Spleen (tissue), 11 donors: ENCODE measurements around the gene ABCA8. TPM values are rescaled to one million over a fixed set of nuclear protein-coding genes. Genes with fewer than 3 reads are reported as not detected.

ENCODE experiments used
- DNase-seq: peaks from one replicate; pipeline ENCODE4 v3.0.0-alpha.2; 2020
- H3K27ac ChIP-seq, 8 donors: fragments of 200-600 bp; sonication (generic) in 7 of 8; 1 replicate in 4 of 8; 2 replicates in 4 of 8; pipeline versions ENCODE4 v1.5.0 to v1.8.0; 2016 to 2021; ENCODE audit warnings: inconsistent platforms in 4 of 8, mild to moderate bottlenecking in 4 of 8, moderate library complexity in 1 of 8
- H3K27me3 ChIP-seq, 7 donors: fragments of 200-600 bp; sonication (generic) in 6 of 7; replicated peaks in 1 of 7; 1 replicate in 4 of 7; 2 replicates in 3 of 7; pipeline versions ENCODE4 v1.5.0 to v1.8.0; 2016 to 2021; ENCODE audit warnings: inconsistent platforms in 3 of 7, mild to moderate bottlenecking in 1 of 7
- H3K36me3 ChIP-seq, 6 donors: fragments of 200-600 bp; sonication (generic) in 5 of 6; 1 replicate in 4 of 6; 2 replicates in 2 of 6; pipeline versions ENCODE4 v1.5.0 to v1.8.0; 2016 to 2021; ENCODE audit warnings: inconsistent platforms in 2 of 6
- H3K4me1 ChIP-seq, 6 donors: fragments of 200-600 bp; sonication (generic) in 5 of 6; 1 replicate in 3 of 6; 2 replicates in 3 of 6; pipeline versions ENCODE4 v1.5.0 to v1.8.0; 2016 to 2021; ENCODE audit warnings: inconsistent platforms in 3 of 6
- H3K4me3 ChIP-seq, 8 donors: fragments of 200-600 bp; sonication (generic) in 7 of 8; 1 replicate in 4 of 8; 2 replicates in 4 of 8; pipeline versions ENCODE4 v1.5.0 to v1.8.0; 2016 to 2021; ENCODE audit warnings: inconsistent platforms in 4 of 8, mild to moderate bottlenecking in 4 of 8, moderate library complexity in 2 of 8
- H3K9me3 ChIP-seq, 8 donors: fragments of 200-600 bp; sonication (generic) in 7 of 8; 1 replicate in 4 of 8; 2 replicates in 4 of 8; pipeline versions ENCODE4 v1.5.0 to v1.8.0; 2016 to 2021; ENCODE audit warnings: inconsistent platforms in 4 of 8
- POLR2A ChIP-seq, 3 donors: fragments of 450-650 bp; IDR thresholded peaks; one replicate each; pipeline ENCODE4 v1.5.1; 2017; ENCODE audit warnings: antibody characterized with exemption in 3 of 3, mild to moderate bottlenecking in 1 of 3
- POLR2AphosphoS5 ChIP-seq, 3 donors: sonication (generic); formaldehyde crosslinking; IDR thresholded peaks; one replicate each; pipeline ENCODE4 v1.5.1; 2017; ENCODE audit warnings: antibody characterized with exemption in 3 of 3
- WGBS, 5 donors: extraction: QIAGEN DNeasy Blood & Tissue Kit in 3 of 5; methylation state at CpG; one replicate each; pipeline versions ENCODE4 v1.1.5 to v1.1.7; 2013 to 2018; 5-methylcytosine and 5-hydroxymethylcytosine counted together
- intact Hi-C: fragments of 100-400 bp; cut with DNase I; formaldehyde crosslinking; loops from one replicate; pipeline ENCODE4 v1.15.0; 2023; ENCODE audit warnings: low total_unique reads
- polyA plus RNA-seq, 3 donors: library from polyadenylated mRNA; stranded (reverse); fragments of 200-250 nt; gene quantifications; one replicate each; pipeline ENCODE4 v1.2.1, GENCODE V29; 2013
- total RNA-seq, 7 donors: library from RNA; depleted of rRNA in 3 of 7; stranded (reverse); fragments of >200 nt in 3 of 7; fragmentation: NEBNext Ultra II Directional in 4 of 7; extraction: Animal tissue kit (Norgen Biotek cat#: 25700) in 4 of 7; gene quantifications; one replicate each; pipeline versions ENCODE4 v1.1.0 to v1.2.1, GENCODE V29; 2016 to 2021
- TF ChIP-seq, protein P1 (sequence below), 11 experiments: fragments of 200-600 bp in 7 of 11; fragments of 450-650 bp in 4 of 11; sonication (generic) in 4 of 11; IDR thresholded peaks in 8 of 11; conservative IDR thresholded peaks in 3 of 11; 1 replicate in 7 of 11; 2 replicates in 4 of 11; pipeline versions ENCODE4 v1.4.0 to v1.8.0; 2016 to 2021; ENCODE audit warnings: antibody characterized with exemption in 11 of 11, inconsistent platforms in 4 of 11, mild to moderate bottlenecking in 1 of 11
- donor health status: healthy with polysubstance abuse.
- donor health status: DM: no; HTN: no; CAD: no; lungs with moderate emphysema.
- donor health status: DM: no; HTN: no; CAD: no.
- donor health status: Bipolar disorder and iron deficiency.
- donor health status: healthy.
- donor health status: DM: no; HTN: no; CAD: no.
- donor health status: DM: yes; HTN: yes; CAD: no.

Gene ABCA8
- total and polyA plus RNA-seq, 10 donors: 1.1 to 89.4 (median 46.2) TPM

DNA sequence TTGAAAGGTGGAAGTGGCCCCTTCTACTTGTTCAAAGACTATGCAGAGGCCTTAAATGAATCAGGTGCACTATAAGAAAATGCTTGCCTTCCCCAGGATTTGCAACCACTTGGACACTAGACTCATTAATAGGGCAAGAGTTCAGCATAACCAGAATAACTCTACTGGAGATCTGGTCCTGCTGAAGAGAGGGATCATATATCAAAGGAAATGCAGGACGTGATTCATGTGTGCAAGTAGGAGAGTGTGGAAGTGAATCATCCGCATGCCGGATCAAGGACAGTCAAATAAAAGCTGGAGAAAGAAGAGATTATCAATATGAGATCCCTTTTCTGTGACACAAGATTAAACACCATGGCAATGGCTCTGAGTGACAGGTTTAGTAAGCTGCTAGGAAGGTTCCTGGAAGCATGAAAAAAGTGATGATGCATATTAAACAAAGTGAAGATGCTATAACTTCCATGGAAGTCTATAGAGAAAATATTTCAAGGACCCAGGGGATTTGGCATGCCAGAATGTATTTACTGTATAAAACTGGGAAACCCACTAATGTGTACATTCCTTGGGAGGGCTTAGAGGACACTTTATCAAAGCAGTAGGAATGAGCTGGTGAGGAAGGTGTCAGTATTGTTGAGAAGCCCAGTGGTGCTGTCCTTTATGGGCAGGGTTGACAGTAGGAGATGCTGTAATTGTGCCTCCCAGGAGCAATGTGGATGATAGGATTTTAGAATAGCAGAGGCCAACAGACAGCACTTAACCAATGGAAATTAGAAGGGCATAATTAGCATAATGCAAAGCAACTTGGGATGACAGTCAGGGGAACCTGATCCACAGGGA lies 133.1 kb downstream of the ABCA8 start:
- peaks cover 0 to 14% (median 6%) of the 10 kb centered on the region in 6 donors for H3K4me1 ChIP-seq
- 58 to 77% (median 74%) methylated on average over 3 of the region's 3 CpGs for WGBS, 5 donors
- intact Hi-C loops: no loop called here
- TF ChIP-seq, protein P1, sequence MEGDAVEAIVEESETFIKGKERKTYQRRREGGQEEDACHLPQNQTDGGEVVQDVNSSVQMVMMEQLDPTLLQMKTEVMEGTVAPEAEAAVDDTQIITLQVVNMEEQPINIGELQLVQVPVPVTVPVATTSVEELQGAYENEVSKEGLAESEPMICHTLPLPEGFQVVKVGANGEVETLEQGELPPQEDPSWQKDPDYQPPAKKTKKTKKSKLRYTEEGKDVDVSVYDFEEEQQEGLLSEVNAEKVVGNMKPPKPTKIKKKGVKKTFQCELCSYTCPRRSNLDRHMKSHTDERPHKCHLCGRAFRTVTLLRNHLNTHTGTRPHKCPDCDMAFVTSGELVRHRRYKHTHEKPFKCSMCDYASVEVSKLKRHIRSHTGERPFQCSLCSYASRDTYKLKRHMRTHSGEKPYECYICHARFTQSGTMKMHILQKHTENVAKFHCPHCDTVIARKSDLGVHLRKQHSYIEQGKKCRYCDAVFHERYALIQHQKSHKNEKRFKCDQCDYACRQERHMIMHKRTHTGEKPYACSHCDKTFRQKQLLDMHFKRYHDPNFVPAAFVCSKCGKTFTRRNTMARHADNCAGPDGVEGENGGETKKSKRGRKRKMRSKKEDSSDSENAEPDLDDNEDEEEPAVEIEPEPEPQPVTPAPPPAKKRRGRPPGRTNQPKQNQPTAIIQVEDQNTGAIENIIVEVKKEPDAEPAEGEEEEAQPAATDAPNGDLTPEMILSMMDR (IDR thresholded peaks at IDR 0.05 in 8 of 11, conservative IDR thresholded peaks at IDR 0.05 in 3 of 11): no peak
- TF ChIP-seq POLR2AphosphoS5 (IDR thresholded peaks at IDR 0.05): no peak
- TF ChIP-seq POLR2A (IDR thresholded peaks at IDR 0.05): no peak
- DNase-seq: no peak
- no peak overlapping the region for H3K4me3 ChIP-seq
- no peaks in the 10 kb centered on the region for H3K27me3 ChIP-seq
- no peaks in the 10 kb centered on the region for H3K9me3 ChIP-seq
- H3K27ac ChIP-seq: no peak overlapping the region
- H3K36me3 ChIP-seq: no peaks in the 10 kb centered on the region

DNA sequence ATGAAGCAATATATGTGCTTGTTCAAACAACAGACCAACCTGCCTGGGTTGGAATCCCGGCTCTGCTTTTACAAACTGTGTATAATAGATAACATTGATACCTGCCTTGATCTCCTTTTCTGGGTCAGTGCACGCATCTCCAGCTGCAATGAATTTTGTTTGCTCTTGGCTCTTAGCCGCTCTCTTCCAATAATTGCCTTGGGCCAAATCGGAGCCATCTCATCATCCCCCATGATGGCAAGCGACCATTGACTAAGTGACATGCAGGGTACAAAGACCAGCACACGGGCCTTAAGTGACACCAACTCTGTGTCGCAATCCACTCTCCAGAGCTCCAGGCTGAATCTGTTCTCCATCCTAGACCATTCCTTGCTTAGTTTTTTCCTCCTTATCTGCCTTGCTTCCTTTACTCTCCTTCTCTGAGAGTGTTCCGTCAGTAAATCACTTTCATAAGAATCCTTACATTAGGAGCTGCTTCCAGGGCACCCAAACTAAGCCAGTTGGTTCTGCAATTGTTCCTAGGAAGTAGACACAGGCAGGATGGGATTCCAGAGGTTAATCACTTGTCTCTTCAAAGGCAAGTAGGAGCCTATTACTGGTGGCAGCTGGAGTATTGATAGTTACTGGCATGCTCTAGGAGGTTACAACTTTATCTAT lies 134.2 kb downstream of the ABCA8 start:
- Histone ChIP-seq H3K9me3 (no peaks in the 10 kb centered on the region), H3K4me3 (no peak overlapping the region), H3K27ac (no peak overlapping the region), H3K4me1 (peaks cover 0 to 14% (median 6%) of the 10 kb centered on the region in 6 donors), H3K27me3 (no peaks in the 10 kb centered on the region), H3K36me3 (no peaks in the 10 kb centered on the region)
- WGBS, 5 donors: 86 to 96% (median 92%) methylated on average over 8 of the region's 8 CpGs
- no peak for DNase-seq
- intact Hi-C loops: no loop called here
- TF ChIP-seq POLR2AphosphoS5 (IDR thresholded peaks at IDR 0.05) (no peak), POLR2A (IDR thresholded peaks at IDR 0.05) (no peak)
- TF ChIP-seq, protein P1 (IDR thresholded peaks at IDR 0.05 in 8 of 11, conservative IDR thresholded peaks at IDR 0.05 in 3 of 11): no peak

DNA sequence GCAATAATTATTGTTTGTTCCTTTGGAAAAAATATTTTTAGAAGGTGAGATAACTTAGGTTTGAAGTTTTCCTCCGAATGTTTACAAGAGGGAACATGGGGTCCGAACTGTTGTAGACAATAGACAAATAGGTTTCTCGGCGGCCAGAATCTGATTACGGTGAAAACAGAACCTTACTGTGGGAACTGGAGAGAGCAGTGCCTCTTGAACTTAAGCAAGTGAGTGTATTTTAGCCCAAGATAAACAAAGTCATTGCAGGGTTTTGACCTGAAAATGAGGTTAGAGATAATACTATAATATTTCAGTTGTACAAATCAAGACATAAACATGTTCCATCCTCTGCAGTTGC lies 134.7 kb downstream of the ABCA8 start:
- Histone ChIP-seq H3K4me3 (no peak overlapping the region), H3K9me3 (no peaks in the 10 kb centered on the region), H3K27me3 (no peaks in the 10 kb centered on the region), H3K36me3 (no peaks in the 10 kb centered on the region), H3K4me1 (peaks cover 0 to 14% (median 6%) of the 10 kb centered on the region in 6 donors), H3K27ac (no peak overlapping the region)
- DNase-seq: no peak
- intact Hi-C loops: no loop called here
- WGBS, 5 donors: 91 to 99% (median 95%) methylated on average over 5 of the region's 5 CpGs
- TF ChIP-seq, protein P1 (IDR thresholded peaks at IDR 0.05 in 8 of 11, conservative IDR thresholded peaks at IDR 0.05 in 3 of 11): no peak
- TF ChIP-seq POLR2AphosphoS5 (IDR thresholded peaks at IDR 0.05): no peak
- no peak for TF ChIP-seq POLR2A (IDR thresholded peaks at IDR 0.05)

DNA sequence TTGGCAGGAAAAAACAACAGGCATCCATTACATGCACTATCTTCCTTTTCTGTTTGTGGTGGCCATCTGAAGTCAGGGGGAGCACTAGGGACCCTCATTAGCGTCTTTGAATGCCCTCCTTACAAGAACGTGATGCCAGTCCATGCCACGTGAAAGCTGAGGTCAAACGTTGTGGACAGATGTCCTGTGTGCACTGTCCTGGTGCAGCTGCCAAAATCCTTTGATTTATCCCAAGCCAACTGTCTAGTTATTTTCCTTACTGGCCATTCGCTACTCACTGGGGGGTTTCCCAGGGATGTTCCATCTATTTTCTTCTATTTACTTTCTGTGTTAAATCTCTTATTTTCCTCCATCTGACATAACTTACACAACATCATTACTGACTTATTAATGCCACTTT lies 135.7 kb downstream of the ABCA8 start:
- H3K4me3 ChIP-seq: no peak overlapping the region
- no peak overlapping the region for H3K27ac ChIP-seq
- H3K9me3 ChIP-seq: no peaks in the 10 kb centered on the region
- H3K27me3 ChIP-seq: no peaks in the 10 kb centered on the region
- no peak for DNase-seq
- peaks cover 0 to 14% (median 6%) of the 10 kb centered on the region in 6 donors for H3K4me1 ChIP-seq
- intact Hi-C loops: no loop called here
- WGBS, 5 donors: 70 to 87% (median 84%) methylated on average over 5 of the region's 5 CpGs
- no peaks in the 10 kb centered on the region for H3K36me3 ChIP-seq
- TF ChIP-seq, protein P1 (IDR thresholded peaks at IDR 0.05 in 8 of 11, conservative IDR thresholded peaks at IDR 0.05 in 3 of 11): no peak
- no peak for TF ChIP-seq POLR2A (IDR thresholded peaks at IDR 0.05)
- no peak for TF ChIP-seq POLR2AphosphoS5 (IDR thresholded peaks at IDR 0.05)
